ENCODE results near the gene HECW1.

HECW1 gene

GRCh38 chr7:43244784-43245183 lies 132.3 kb downstream of the HECW1 start:
- WGBS: over 99% methylated on average over 6 of the region's 6 CpGs
- Histone ChIP-seq H3K14ac (ENCODE audit: low read length in 2 of 2) (no peak overlapping the region), H3K9me3 (ENCODE audit: control insufficient read depth, low read length) (no peaks in the 10 kb centered on the region), H3K18ac (ENCODE audit: low read depth in 1 of 2, low read length in 2 of 2) (peak overlapping the region in 1 of 2 experiments; percentile 59), H3K9ac (ENCODE audit: low read length) (no peak overlapping the region), H3K27me3 (ENCODE audit: control insufficient read depth in 1 of 2, insufficient read depth in 1 of 2, low read length in 2 of 2) (no peaks in the 10 kb centered on the region), H2AK5ac (ENCODE audit: low read length, severe bottlenecking) (no peak overlapping the region), H3K79me1 (replicated peaks; ENCODE audit: low read length, poor library complexity, severe bottlenecking) (no peaks in the 10 kb centered on the region), H3K23ac (ENCODE audit: low read length in 2 of 2) (no peak overlapping the region), H3K4ac (ENCODE audit: low read depth in 1 of 2, low read length in 2 of 2) (no peak overlapping the region), H2BK120ac (ENCODE audit: low read depth, low read length) (no peak overlapping the region), H3K36me3 (ENCODE audit: control insufficient read depth in 1 of 2, insufficient read depth in 2 of 2, low read depth in 1 of 2, low read length in 2 of 2) (no peaks in the 10 kb centered on the region), H3K4me1 (ENCODE audit: control insufficient read depth, insufficient read depth, low read depth, low read length) (peaks cover 6% of the 10 kb centered on the region), H3K4me2 (ENCODE audit: low read length, poor library complexity, severe bottlenecking) (no peak overlapping the region), H2BK5ac (ENCODE audit: low read depth, low read length, poor library complexity, severe bottlenecking) (no peak overlapping the region), H2BK12ac (ENCODE audit: low read length in 2 of 2) (no peak overlapping the region), H3K4me3 (ENCODE audit: insufficient read depth in 1 of 2, low read depth in 1 of 2, low read length in 2 of 2) (no peak overlapping the region), H2AFZ (ENCODE audit: low read depth, low read length) (no peak overlapping the region), H4K8ac (ENCODE audit: low read length) (peak overlapping the region; percentile 29), H4K91ac (ENCODE audit: low read length) (no peak overlapping the region), H2BK15ac (ENCODE audit: low read depth, poor library complexity, severe bottlenecking) (no peak overlapping the region), H3K27ac (ENCODE audit: low read length, poor library complexity, severe bottlenecking) (no peak overlapping the region)
- DNase-seq: no peak

- Histone ChIP-seq H3K79me1 (replicated peaks; ENCODE audit: low read length, poor library complexity, severe bottlenecking) (peaks cover 8% of the 10 kb centered on the region), H2BK120ac (ENCODE audit: low read depth, low read length) (no peak overlapping the region), H2AFZ (ENCODE audit: low read depth, low read length) (no peak overlapping the region), H3K9ac (ENCODE audit: low read length) (no peak overlapping the region), H3K9me3 (ENCODE audit: control insufficient read depth, low read length) (no peaks in the 10 kb centered on the region), H3K14ac (ENCODE audit: low read length in 2 of 2) (no peak overlapping the region), H3K4me1 (ENCODE audit: control insufficient read depth, insufficient read depth, low read depth, low read length) (peaks cover 11% of the 10 kb centered on the region), H4K8ac (ENCODE audit: low read length) (no peak overlapping the region), H3K18ac (ENCODE audit: low read depth in 1 of 2, low read length in 2 of 2) (no peak overlapping the region), H3K4me2 (ENCODE audit: low read length, poor library complexity, severe bottlenecking) (no peak overlapping the region), H3K36me3 (ENCODE audit: control insufficient read depth in 1 of 2, insufficient read depth in 2 of 2, low read depth in 1 of 2, low read length in 2 of 2) (no peaks in the 10 kb centered on the region), H3K27ac (ENCODE audit: low read length, poor library complexity, severe bottlenecking) (no peak overlapping the region), H3K27me3 (ENCODE audit: control insufficient read depth in 1 of 2, insufficient read depth in 1 of 2, low read length in 2 of 2) (no peaks in the 10 kb centered on the region), H3K4ac (ENCODE audit: low read depth in 1 of 2, low read length in 2 of 2) (no peak overlapping the region), H3K23ac (ENCODE audit: low read length in 2 of 2) (no peak overlapping the region), H2BK5ac (ENCODE audit: low read depth, low read length, poor library complexity, severe bottlenecking) (no peak overlapping the region), H2AK5ac (ENCODE audit: low read length, severe bottlenecking) (no peak overlapping the region), H4K91ac (ENCODE audit: low read length) (no peak overlapping the region), H2BK15ac (ENCODE audit: low read depth, poor library complexity, severe bottlenecking) (no peak overlapping the region), H2BK12ac (ENCODE audit: low read length in 2 of 2) (peak overlapping the region in 1 of 2 experiments; percentile 49), H3K4me3 (ENCODE audit: insufficient read depth in 1 of 2, low read depth in 1 of 2, low read length in 2 of 2) (no peak overlapping the region)
- DNase-seq: no peak
These were observed 135.3 kb downstream of the HECW1 start for GRCh38 chr7:43247757-43248156.

GRCh38 chr7:43248553-43248952 lies 136.1 kb downstream of the HECW1 start:
- no peak overlapping the region for H2AK5ac ChIP-seq (ENCODE audit: low read length, severe bottlenecking)
- H3K4me3 ChIP-seq (ENCODE audit: insufficient read depth in 1 of 2, low read depth in 1 of 2, low read length in 2 of 2): no peak overlapping the region
- H3K4me2 ChIP-seq (ENCODE audit: low read length, poor library complexity, severe bottlenecking): peak overlapping the region; percentile 68
- no peak overlapping the region for H3K14ac ChIP-seq (ENCODE audit: low read length in 2 of 2)
- peak overlapping the region; percentile 10 for H4K91ac ChIP-seq (ENCODE audit: low read length)
- H3K36me3 ChIP-seq (ENCODE audit: control insufficient read depth in 1 of 2, insufficient read depth in 2 of 2, low read depth in 1 of 2, low read length in 2 of 2): no peaks in the 10 kb centered on the region
- peak overlapping the region in 1 of 2 experiments; percentile 97 for H2BK12ac ChIP-seq (ENCODE audit: low read length in 2 of 2)
- peaks cover 11% of the 10 kb centered on the region for H3K4me1 ChIP-seq (ENCODE audit: control insufficient read depth, insufficient read depth, low read depth, low read length)
- H3K9me3 ChIP-seq (ENCODE audit: control insufficient read depth, low read length): no peaks in the 10 kb centered on the region
- no peak overlapping the region for H3K23ac ChIP-seq (ENCODE audit: low read length in 2 of 2)
- H3K27ac ChIP-seq (ENCODE audit: low read length, poor library complexity, severe bottlenecking): peak overlapping the region; percentile 58
- no peak overlapping the region for H3K4ac ChIP-seq (ENCODE audit: low read depth in 1 of 2, low read length in 2 of 2)
- H2BK15ac ChIP-seq (ENCODE audit: low read depth, poor library complexity, severe bottlenecking): no peak overlapping the region
- H3K79me1 ChIP-seq (replicated peaks; ENCODE audit: low read length, poor library complexity, severe bottlenecking): peaks cover 8% of the 10 kb centered on the region
- no peak for DNase-seq
- no peak overlapping the region for H2BK5ac ChIP-seq (ENCODE audit: low read depth, low read length, poor library complexity, severe bottlenecking)
- H2AFZ ChIP-seq (ENCODE audit: low read depth, low read length): peak overlapping the region; percentile 57
- no peak overlapping the region for H3K9ac ChIP-seq (ENCODE audit: low read length)
- WGBS: 66% methylated on average over 4 of the region's 4 CpGs
- H4K8ac ChIP-seq (ENCODE audit: low read length): peak overlapping the region; percentile 66
- H3K27me3 ChIP-seq (ENCODE audit: control insufficient read depth in 1 of 2, insufficient read depth in 1 of 2, low read length in 2 of 2): no peaks in the 10 kb centered on the region
- H2BK120ac ChIP-seq (ENCODE audit: low read depth, low read length): no peak overlapping the region
- H3K18ac ChIP-seq (ENCODE audit: low read depth in 1 of 2, low read length in 2 of 2): peak overlapping the region; percentile 0 to 98

GRCh38 chr7:43248961-43249822 lies 136.7 kb downstream of the HECW1 start:
- peak; percentile 82 for DNase-seq
- peak overlapping the region; percentile 57 for H2AFZ ChIP-seq (ENCODE audit: low read depth, low read length)
- peak overlapping the region; percentile 58 for H3K27ac ChIP-seq (ENCODE audit: low read length, poor library complexity, severe bottlenecking)
- peak overlapping the region; percentile 10 for H4K91ac ChIP-seq (ENCODE audit: low read length)
- H2BK12ac ChIP-seq (ENCODE audit: low read length in 2 of 2): peak overlapping the region; percentile 90 to 97
- WGBS: 37% methylated on average over 29 of the region's 29 CpGs
- peak overlapping the region; percentile 78 for H2BK15ac ChIP-seq (ENCODE audit: low read depth, poor library complexity, severe bottlenecking)
- no peak overlapping the region for H3K23ac ChIP-seq (ENCODE audit: low read length in 2 of 2)
- peak overlapping the region; percentile 1 for H3K9ac ChIP-seq (ENCODE audit: low read length)
- no peak overlapping the region for H2AK5ac ChIP-seq (ENCODE audit: low read length, severe bottlenecking)
- peak overlapping the region; percentile 1 to 54 for H3K4me3 ChIP-seq (ENCODE audit: insufficient read depth in 1 of 2, low read depth in 1 of 2, low read length in 2 of 2)
- no peaks in the 10 kb centered on the region for H3K36me3 ChIP-seq (ENCODE audit: control insufficient read depth in 1 of 2, insufficient read depth in 2 of 2, low read depth in 1 of 2, low read length in 2 of 2)
- H2BK5ac ChIP-seq (ENCODE audit: low read depth, low read length, poor library complexity, severe bottlenecking): no peak overlapping the region
- peak overlapping the region; percentile 69 to 81 for H3K4ac ChIP-seq (ENCODE audit: low read depth in 1 of 2, low read length in 2 of 2)
- no peaks in the 10 kb centered on the region for H3K27me3 ChIP-seq (ENCODE audit: control insufficient read depth in 1 of 2, insufficient read depth in 1 of 2, low read length in 2 of 2)
- peak overlapping the region; percentile 68 for H3K4me2 ChIP-seq (ENCODE audit: low read length, poor library complexity, severe bottlenecking)
- H3K79me1 ChIP-seq (replicated peaks; ENCODE audit: low read length, poor library complexity, severe bottlenecking): peaks cover 8% of the 10 kb centered on the region
- peak overlapping the region in 1 of 2 experiments; percentile 38 for H3K14ac ChIP-seq (ENCODE audit: low read length in 2 of 2)
- H4K8ac ChIP-seq (ENCODE audit: low read length): peak overlapping the region; percentile 95
- H3K9me3 ChIP-seq (ENCODE audit: control insufficient read depth, low read length): no peaks in the 10 kb centered on the region
- peaks cover 11% of the 10 kb centered on the region for H3K4me1 ChIP-seq (ENCODE audit: control insufficient read depth, insufficient read depth, low read depth, low read length)
- H3K18ac ChIP-seq (ENCODE audit: low read depth in 1 of 2, low read length in 2 of 2): peak overlapping the region; percentile 0 to 98
- peak overlapping the region; percentile 42 for H2BK120ac ChIP-seq (ENCODE audit: low read depth, low read length)
